T follicular helper cell (primary cell): ENCODE results near the gene IL20RB.
"Not testable (repeated sequence)": the region's sequence is repeated elsewhere in the genome, so short reads cannot be mapped to it uniquely, and the experiment has no call there.

Source experiments
- DNase-seq: peaks from one replicate; pipeline ENCODE4 v3.0.0-alpha.2; 2020; ENCODE audit warnings: low read depth

The IL20RB gene

GRCh38 chr3:136946978-136947377, 10.8 kb upstream of the IL20RB start:
- DNase-seq, result no peak

- DNase-seq, result no peak
These were observed 10.3 kb upstream of the IL20RB start for GRCh38 chr3:136947477-136947876.

GRCh38 chr3:136949146-136949545, 8.6 kb upstream of the IL20RB start:
- DNase-seq, result no peak

- DNase-seq, result no peak
These were observed 8.1 kb upstream of the IL20RB start for GRCh38 chr3:136949708-136950107.

- no peak for DNase-seq
These were observed 7.2 kb upstream of the IL20RB start for GRCh38 chr3:136950623-136951022.

- no peak for DNase-seq
These were observed 5.5 kb upstream of the IL20RB start for GRCh38 chr3:136952292-136952691.

GRCh38 chr3:136954251-136954650, 3.5 kb upstream of the IL20RB start:
- no peak for DNase-seq

- no peak for DNase-seq
These were observed 2.6 kb upstream of the IL20RB start for GRCh38 chr3:136954980-136955780.

GRCh38 chr3:136955813-136956212, 2.0 kb upstream of the IL20RB start:
- DNase-seq, result no peak

GRCh38 chr3:136956971-136957370, 812 bp upstream of the IL20RB start:
- DNase-seq, result no peak

- no peak for DNase-seq
These were observed 1.2 kb downstream of the IL20RB start for GRCh38 chr3:136958939-136959338.

- no peak for DNase-seq
These were observed 1.8 kb downstream of the IL20RB start for GRCh38 chr3:136959599-136959998.

- DNase-seq, result no peak
These were observed 3.4 kb downstream of the IL20RB start for GRCh38 chr3:136960838-136961836.

GRCh38 chr3:136962927-136963326, 5.1 kb downstream of the IL20RB start:
- DNase-seq, result no peak

GRCh38 chr3:136969539-136969938, 11.8 kb downstream of the IL20RB start:
- not testable (repeated sequence) for DNase-seq

GRCh38 chr3:136973352-136973751, 15.6 kb downstream of the IL20RB start:
- no peak for DNase-seq

GRCh38 chr3:136974670-136975069, 16.9 kb downstream of the IL20RB start:
- no peak for DNase-seq

- DNase-seq, result no peak
These were observed 21.4 kb downstream of the IL20RB start for GRCh38 chr3:136979204-136979603.

- DNase-seq, result no peak
These were observed 21.9 kb downstream of the IL20RB start for GRCh38 chr3:136979684-136980083.

- DNase-seq, result no peak
These were observed 24.2 kb downstream of the IL20RB start for GRCh38 chr3:136982033-136982432.

- no peak for DNase-seq
These were observed 24.8 kb downstream of the IL20RB start for GRCh38 chr3:136982520-136983138.

GRCh38 chr3:136984837-136985236, 27.1 kb downstream of the IL20RB start:
- DNase-seq, result no peak
